Activated CD8-positive, alpha-beta memory T cell treated with anti-CD3 and anti-CD28 coated beads for 4 hours (primary cell): ENCODE measurements around the gene PSAP.
A peak's percentile ranks its signal among the peaks of the same experiment; 100 is the strongest.
"Not testable (repeated sequence)": the region's sequence is repeated elsewhere in the genome, so short reads cannot be mapped to it uniquely, and the experiment has no call there.

Source experiments
- DNase-seq, 2 donors: peaks; one replicate each; pipeline ENCODE4 v3.0.0-alpha.2; 2020; ENCODE audit warnings: low read depth in 2 of 2

Gene PSAP

DNA sequence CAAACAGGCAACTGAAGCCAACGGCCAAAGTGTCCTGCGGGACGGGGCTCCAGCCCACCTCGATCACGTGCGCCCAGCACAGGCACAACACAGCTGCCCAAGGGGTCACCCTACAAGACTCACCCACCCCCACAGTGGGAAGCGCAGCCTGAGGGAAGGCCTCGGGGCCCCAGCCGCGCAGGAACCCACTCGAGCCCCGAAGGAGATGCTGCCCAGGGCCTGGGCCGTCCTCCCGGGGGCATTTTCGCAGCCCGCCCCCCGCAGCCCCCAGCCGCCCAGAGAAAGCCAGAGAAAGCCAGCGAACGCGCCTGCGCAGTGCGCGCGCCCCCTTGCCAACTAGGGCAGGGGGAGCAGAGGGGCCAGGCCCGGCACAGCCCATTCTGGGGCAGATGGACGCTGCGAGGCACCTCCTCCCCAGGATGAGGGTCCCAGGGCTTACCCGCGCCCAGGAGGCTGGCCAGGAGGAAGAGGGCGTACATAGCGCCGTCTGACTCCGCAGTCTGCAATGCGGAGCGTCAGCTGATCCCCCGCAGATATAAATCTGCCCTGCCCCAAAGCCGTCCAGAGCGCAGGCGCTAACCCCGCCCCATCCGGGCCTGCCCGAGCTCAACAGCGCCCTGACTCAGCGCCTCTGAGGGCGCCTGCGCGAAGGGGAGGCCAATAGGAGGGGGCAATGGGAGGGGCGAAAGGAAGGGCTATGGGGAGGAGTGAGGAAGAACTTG, at the start of gene PSAP:
Gene PSAP (minus strand): TSS at position 509 of the 722 bp plus-strand sequence. CDS start 30 bp downstream, at position 479.
- peak; percentile 95 to 98 for DNase-seq

DNA sequence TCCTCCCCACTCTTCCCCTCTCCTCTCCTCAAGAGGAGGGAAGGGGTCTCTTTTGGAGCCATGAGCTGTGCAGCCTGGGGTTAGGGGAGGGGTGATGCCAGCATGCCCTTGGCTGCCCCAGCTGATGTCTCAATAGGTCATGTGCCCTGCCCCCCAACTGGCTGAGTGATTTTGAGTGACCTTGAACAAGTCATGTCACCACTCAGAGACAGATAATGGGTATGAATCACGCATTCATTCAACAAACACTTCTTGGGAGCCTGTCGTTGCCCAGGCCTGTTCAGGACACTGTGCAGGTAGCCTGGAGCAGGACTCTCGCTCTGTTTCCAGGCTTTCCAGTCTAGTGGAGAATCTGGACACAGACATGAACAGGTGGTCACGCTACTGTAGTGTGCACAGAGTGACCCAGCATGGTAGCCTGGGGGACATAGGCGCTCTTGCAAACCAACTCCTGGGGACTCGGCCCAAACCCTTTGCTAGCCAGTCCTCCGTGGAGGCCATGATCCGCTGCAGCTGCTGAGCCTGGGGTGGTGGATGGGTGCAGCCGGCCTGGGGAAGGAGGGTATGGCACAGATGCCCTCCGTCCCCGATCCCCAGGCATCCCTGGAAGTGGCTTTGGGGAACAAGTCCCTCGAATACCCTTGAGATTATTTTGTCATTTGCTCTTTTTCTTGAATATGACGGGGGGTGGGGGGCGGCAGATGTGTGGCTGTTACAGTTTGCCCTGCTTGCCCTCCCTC, 49.6 kb upstream of the PSAP start:
- DNase-seq, result no peak

DNA sequence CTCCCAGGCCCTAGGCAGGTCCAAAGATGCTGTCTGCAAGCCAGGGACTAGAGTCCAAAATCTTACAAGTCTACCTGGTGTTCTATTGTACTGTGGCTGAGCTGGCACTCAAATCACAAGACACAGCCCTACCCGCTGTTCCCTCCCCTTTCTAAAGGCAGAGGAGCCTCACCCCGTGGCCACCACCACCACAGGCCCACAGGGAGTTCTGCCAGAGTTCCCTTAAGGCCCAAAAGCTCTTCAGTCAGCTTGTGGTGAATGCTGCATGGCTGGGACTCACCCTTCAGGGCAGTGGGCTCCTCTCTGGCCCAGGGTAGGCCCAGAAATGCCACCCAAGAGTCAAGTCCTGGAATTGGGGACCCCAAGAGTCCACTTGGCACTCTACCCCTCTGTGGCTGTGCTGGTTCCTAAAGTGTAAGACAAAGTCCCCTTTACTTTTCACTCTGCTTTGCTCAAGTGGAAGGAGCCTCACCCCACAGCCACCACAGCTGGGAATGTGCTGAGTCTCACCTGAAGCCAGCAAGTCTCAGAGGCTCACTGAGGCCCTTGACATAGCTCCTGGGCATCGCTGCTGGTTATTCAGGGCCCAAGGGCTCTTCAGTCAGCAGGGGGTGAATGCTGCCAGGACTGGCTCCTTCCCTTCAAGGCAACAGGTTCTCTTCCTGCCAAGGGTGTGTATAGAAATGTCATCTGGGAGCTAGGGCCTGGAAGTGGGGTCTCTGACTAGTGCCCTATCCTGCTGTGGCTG, 48.8 kb upstream of the PSAP start:
- DNase-seq, result no peak

DNA sequence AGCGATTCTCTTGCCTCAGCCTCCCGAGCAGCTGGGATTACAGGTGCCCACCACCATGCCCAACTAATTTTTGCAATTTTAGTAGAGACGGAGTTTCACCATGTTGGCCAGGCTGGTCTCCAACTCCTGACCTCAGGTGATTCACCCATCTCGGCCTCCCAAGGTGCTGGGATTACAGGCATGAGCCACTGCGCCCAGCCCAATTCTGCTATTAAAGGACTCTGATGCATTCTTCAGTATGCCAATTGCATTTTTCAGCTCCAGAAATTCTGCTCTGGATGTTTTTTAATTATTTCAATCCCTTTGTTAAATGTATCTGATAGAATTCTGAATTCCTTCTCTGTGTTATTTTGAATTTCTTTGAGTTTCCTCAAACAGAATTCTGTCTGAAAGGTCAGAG, 47.3 kb upstream of the PSAP start:
- DNase-seq, result not testable (repeated sequence)

DNA sequence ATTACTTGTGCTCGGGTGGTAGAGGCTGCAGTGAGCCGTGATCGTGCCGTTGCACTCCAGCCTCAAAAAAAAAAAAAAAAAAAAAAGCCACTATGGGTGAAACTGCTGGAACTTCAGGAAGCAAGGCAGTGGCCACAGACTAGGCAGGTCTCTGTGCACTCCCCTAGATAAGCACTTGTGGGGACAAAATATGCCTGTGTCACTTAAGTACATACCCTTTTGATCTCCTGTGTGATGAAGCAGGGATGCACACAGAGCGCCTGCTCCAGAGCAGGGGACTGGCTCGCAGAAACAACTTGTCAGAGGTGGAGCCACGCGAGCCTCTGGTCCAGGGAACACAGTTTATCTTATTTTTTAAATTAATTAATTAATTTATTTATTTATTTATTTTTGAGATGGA, 42.9 kb upstream of the PSAP start:
- no peak for DNase-seq

DNA sequence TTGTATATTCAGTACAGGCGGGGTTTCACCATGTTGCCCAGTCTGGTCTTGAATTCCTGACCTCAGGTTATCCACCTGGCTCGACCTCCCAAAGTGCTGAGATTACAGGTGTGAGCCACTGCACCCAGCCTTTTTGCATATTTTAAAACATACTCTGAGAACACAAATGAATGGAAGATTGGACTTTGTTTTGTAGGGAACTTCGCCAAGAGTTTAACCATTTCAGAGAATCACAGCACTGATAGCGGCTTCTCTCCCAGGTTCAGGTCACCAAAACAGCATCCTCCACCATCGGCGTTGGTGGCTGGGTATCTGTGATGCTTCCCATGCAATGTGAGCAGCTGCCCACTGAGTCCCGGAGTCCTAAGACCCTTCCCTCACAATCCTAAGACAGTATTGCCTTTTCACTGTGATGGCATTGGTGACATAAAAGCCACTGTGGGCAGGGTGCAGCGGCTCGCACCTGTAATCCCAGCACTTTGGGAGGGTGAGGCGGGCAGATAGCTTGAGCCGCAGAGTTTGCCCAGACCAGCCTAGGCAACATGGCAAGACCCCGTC, 42.3 kb upstream of the PSAP start:
- no peak for DNase-seq

DNA sequence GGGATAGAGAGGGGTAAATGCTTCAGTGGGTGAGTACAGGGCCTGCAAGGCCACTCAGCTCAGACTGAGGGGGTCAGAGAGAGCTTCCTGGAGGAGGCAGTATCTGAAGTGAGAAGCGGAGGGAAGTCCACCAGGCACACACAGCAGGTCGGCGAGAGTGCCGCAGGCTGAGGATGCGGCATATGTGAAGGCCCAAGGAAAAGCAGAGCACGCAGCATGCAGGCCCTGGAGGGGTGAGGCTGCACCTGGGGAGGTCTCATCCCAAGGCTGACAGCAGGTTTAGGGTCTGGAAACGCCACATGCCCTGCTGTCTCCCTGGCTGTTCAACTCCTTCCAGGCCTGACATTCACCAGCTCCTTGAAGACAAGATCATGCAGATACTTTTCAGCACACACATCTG, 40.4 kb upstream of the PSAP start:
- no peak for DNase-seq

DNA sequence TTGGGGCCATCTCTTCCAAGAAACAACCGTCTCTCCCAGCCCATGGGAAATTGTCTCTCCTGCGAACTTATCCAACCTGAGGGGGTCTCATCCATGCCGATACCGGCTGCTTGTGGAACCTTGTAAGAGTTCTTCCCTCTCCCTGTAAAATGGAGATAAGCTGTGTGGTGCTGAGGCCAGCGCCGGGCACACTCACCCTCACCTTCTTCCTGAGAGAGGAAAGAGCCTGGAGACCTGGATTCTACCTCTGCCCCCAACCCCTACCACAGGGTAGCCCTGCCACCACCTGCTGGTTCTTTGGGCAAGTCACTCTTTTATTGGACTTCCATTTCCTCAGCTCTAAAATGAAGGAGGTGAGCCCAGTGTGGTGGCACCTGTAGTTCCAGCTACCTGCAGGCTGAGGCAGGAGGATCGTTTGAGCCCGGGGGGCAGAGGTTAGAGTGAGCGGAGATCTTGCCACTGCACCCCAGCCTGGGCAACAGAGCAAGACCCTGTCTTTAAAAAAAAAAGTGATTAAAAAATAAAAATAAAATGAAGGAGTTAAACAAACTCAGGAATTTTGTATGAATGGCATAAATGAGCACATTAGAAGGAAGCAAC, 38.4 kb upstream of the PSAP start:
- DNase-seq, result no peak

DNA sequence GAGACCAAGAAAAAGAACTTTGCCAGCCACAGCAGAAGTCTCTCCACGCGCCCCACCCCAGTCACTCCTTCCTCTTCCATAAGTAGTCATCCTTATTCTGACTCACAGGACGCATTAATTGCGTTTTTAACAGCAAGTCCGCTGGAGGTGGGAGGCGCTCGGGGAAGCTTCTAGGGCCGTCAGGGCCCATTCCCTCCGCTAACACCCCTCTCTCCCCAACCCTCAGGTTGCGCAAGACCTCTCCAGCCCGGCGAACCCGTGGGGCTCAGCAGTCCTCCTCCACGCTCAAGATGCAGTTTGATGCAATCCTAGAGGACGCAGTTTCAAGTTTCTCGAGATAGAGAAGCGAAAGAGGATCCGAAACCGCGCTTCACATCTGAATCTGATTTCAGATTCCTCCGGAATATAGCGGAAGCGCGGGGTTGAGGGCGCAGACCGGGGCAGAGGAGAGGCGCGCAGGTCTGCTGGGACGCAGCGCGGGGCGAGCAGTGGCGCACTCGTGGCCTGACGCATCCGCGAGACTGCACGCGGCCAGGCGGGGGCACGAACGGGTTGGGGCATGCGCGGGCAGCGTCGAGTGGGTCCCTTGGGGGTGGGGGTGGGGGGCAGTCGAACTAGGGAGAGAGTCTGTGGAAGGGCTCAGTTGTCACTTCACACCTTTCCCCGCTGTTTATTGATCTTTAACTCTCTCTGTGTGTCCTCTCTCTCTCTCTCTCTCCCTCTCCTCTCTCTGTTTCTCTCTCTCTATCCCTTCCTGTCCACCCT, 37.8 kb upstream of the PSAP start:
- DNase-seq, result peak; percentile 6 to 11

DNA sequence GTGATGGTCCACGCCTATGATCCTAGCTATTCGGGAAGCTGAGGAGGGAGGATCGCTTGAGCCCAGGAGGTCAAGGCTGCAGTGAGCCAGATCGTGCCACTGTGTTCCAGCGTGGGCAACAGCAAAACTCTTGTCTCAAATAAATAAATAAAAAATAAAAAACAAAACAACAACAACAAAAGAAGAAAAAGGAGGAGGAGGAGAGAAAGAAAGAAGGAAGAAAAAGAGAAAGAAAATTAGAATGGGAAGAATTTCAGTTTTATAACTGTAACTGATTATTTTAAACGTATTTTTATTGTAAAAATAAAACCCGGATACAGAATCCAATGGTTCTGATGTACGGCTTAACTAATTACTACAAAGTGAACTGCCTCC, 37.2 kb upstream of the PSAP start:
- no peak for DNase-seq

DNA sequence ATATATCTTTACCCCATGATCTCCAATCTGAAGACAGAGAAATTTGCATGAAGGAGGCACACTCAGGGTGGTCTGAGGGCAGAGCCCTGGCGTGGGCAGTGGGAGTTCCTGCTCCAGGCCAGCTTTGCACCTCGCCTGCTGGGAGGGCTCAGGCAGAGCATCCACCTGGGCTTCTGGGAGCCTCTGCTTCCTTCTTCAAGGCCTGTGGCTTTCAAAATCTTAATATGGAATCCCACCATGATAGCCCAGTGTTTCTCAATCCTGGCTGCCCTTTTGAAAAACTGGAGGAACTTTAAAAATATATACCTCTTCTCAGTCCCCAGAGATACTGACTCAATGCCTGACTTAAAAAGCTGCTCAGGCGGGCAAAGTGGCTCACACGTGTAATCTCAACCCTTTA, 36.7 kb upstream of the PSAP start:
- DNase-seq, result no peak

DNA sequence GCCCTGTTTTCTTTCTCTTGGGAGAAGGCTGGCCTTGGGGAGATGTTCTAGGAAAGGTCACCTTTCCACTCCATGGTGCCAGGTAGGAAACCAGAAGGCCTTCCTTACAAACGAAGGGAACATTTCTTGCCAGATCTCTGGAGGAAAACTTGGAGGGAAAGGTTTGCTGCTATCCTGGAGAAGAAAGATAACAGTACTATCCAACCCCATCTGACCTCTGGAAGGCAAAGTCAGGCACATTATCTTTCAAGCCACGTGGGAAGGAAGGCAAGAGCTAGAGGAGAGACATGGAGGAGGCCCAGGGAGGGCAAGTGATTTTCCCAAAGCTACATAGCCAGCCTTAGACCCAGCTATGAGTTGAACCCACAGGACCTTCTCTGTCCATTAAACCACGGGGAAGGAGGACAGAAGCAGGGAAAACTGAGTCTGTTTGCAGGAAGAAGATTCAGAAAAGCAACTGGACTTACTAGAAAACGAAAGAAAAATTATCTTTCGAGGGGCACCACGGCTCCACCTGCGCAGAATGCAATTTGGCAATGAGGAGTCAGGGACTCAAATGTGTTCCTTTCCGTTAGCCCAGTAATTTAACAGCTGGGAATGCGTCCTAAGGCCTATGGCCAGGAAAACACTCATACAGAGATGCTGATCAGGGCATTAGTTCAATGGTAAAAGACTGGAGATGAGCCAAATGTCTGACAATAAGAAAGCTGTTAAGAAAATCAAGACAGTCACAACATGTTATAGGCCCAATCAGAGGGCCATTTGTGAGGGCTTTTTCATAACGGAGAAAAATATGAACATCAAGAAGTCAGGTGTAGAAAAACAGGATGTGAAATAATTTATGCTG, 32.0 kb upstream of the PSAP start:
- no peak for DNase-seq

DNA sequence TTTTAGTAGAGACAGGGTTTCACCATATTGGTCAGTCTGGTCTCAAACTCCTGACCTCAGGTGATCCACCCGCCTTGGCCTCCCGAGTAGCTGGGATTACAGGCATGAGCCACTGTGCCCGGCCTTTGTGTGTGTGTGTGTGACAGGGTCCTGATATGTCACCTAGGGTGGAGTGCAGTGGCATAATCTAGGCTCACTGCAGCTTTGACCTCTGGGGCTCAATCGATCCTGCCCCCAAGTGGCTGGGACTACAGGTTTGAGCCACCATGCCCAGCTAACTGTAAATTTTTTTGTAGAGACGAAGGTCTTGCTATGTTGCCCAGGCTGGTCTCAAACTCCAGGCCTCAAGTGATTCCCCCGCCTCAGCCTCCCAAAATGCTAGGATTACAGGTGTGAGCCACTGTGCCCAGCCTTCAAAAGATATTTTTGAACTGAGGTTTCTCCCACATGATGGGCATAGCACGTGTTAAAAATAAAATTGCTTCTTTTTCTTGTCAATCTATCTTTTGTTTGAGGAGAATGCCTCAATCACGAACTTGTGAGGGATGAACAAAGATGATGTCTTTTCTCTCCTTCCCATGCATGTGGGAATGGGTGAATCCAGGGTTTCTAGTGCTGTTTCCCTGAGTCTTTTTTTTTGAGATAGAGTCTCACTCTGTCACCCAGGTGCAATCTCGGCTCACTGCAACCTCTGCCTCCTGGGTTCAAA, 30.8 kb upstream of the PSAP start:
- DNase-seq, result no peak

DNA sequence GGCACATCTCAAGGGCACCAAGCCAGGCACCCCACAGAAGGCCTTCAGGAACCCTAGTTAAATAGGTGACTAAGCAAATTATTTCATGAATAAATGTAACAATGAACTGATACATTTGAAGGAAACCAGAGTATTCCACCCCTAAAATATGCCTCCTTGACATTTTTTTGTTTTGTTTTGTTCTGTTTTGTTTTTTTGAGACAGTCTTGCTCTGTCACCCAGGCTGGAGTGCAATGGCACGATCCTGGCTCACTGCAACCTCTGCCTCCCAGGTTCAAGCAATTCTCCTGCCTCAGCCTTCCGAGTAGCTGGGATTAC, 30.2 kb upstream of the PSAP start:
- not testable (repeated sequence) for DNase-seq

DNA sequence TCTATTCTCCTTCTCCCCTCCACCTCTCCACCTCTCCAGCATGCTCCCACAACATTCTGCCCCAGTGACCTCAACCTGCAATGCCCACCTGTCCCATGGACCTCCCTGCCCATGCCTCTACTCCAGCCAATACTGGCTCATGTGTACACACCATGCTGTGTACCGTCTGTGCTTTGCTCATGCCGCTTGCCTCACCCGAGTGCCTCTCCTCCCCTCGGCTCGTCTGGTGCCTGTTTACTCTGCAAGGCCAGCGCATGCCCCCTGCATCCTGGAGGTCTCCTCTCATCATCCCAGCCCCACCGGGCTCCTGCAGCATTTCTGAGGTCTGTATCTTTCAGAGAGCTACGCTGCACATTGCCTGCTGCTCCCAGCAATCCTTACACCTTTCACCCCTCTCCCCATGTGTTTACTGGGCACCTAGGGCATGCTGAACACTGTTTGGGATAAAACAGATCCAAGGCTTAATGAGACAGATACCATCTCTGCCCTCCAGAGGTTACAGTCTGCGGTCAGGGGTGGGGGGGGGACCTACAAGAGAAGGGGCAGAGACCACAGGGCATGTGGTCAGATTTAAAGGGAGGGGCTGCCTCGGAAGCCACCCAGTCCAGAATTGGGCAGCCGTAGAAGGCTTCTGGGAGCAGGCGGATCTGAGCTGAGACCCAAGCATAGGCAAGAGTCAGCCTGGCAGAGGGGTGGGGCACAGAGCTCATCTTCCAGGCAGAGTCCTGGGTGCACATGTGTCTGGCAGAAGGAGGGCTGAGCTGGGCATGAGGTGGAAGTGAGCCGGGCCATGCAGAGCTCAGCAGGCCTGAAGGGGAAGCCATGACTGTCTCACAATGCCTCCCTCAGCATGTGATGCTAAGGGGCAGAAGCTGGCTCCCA, 29.6 kb upstream of the PSAP start:
- no peak for DNase-seq

DNA sequence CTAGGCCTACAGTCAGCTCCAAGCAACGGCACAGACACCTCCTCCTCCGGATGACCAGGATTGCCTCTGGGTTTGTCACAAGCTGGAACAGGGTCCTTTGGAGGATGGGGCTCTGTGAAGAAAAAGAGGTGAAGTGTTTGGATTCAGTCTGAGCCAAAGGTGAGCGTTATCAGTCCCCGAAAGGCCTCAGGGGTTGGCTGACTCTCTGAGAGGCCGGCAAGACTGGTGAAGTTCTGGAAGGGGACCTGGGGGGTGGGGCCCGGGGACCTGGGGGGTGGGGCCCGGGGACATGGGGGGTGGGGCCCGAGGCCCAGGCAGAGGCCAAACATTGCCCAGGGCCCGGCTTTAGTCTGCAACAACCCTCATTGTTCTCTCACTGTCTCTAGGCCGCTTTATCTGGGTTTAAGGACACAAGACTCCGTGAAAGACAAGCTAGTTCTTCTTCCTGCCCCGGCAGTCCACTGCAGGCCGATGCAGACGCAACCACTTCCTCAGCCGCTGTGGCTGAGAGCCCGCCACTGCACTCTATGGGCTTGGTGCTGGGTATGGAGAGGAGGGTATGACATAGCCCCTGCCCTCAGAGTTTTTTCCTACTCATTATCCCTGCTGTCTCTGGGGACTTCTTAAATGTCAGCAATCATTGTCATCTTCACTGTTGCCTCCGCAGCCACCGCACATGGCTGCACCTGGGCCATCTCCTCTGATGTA, 27.4 kb upstream of the PSAP start:
- DNase-seq, result no peak

DNA sequence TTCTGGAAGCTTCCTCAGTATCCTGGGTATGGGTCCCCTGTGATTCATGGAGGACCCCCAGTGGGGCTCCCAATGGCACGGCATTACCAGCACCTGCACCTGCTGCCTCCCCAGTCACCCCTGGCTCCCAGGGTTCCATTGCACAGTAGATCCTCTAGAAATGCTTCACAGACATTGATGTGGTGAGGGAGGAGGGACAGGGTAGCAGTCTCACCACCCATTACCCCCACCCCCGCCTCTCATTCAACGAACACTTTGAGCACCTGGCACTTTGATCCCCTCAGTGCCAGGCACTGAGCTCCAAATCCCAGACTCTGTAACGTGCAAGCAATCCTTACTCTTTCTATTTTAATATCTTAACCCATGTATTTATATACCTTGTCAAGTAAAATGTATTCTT, 26.8 kb upstream of the PSAP start:
- no peak for DNase-seq

DNA sequence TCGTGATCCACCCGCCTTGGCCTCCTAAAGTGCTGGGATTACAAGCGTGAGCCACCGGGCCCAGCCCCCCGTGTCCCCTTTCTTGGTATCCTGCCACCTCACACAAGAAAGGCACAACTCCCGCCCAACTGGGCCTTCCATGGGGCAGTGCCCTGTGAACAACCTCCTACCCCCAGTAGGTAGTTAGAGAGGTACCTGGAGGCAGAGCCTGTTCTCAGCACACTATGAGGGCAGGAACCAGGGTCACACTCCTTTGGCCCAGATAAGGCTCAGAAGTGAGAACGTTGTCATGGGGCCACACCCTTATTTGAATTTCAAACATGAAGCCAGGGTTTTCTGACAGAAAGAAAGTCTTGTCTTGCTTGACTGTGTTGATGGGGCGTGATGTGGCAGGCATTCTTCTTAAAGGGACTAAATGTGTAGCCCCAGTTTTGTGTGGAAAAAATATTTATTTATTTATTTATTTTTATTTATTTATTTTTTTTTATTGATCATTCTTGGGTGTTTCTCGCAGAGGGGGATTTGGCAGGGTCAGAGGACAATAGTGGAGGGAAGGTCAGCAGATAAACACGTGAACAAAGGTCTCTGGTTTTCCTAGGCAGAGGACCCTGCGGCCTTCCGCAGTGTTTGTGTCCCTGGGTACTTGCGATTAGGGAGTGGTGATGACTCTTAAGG, 23.8 kb upstream of the PSAP start:
- DNase-seq, result not testable (repeated sequence)
